CD14-positive monocyte (primary cell): ENCODE results near the gene PPOX. TPM values are rescaled to one million over a fixed set of nuclear protein-coding genes. Genes with fewer than 3 reads are reported as not detected.

Source experiments
- DNase-seq, 3 donors: peaks; one replicate each; pipeline ENCODE4 v3.0.0-alpha.2; 2011 to 2022
- H2AFZ ChIP-seq: 2 replicates; pipeline ENCODE4 v1.6.0; 2012; ENCODE audit warnings: mild to moderate bottlenecking, low read depth, low read length, inconsistent platforms; ENCODE audit not compliant: insufficient read depth, poor library complexity, severe bottlenecking
- H3K27ac ChIP-seq, 2 donors: 1 replicate in 1 of 2; 2 replicates in 1 of 2; pipeline ENCODE4 v1.5.1; 2012 to 2013; ENCODE audit warnings: low read length in 2 of 2, control low read depth in 1 of 2, inconsistent platforms in 1 of 2, low read depth in 1 of 2, mild to moderate bottlenecking in 1 of 2
- H3K27me3 ChIP-seq, 2 donors: one replicate each; pipeline versions ENCODE4 v1.6.0 to v1.6.1; 2011 to 2013; ENCODE audit warnings: low read length in 2 of 2; ENCODE audit not compliant: control insufficient read depth in 2 of 2, insufficient read depth in 2 of 2
- H3K36me3 ChIP-seq, 2 donors: replicated peaks in 1 of 2; 1 replicate in 1 of 2; 2 replicates in 1 of 2; pipeline versions ENCODE4 v1.5.1 to v1.6.1; 2012 to 2013; ENCODE audit warnings: low read length in 2 of 2, control low read depth in 1 of 2, inconsistent platforms in 1 of 2, mild to moderate bottlenecking in 1 of 2; ENCODE audit not compliant: insufficient read depth in 2 of 2, control insufficient read depth in 1 of 2
- H3K4me1 ChIP-seq, 2 donors: 1 replicate in 1 of 2; 2 replicates in 1 of 2; pipeline versions ENCODE4 v1.5.1 to v1.6.1; 2012 to 2013; ENCODE audit warnings: low read length in 2 of 2, control low read depth in 1 of 2, inconsistent platforms in 1 of 2, mild to moderate bottlenecking in 1 of 2, moderate library complexity in 1 of 2; ENCODE audit not compliant: insufficient read depth in 2 of 2, control insufficient read depth in 1 of 2
- H3K4me2 ChIP-seq: replicated peaks from 2 replicates; pipeline ENCODE3; 2012; ENCODE audit warnings: low read length, moderate library complexity, mild to moderate bottlenecking; ENCODE audit not compliant: poor library complexity, severe bottlenecking; ENCODE audit errors: extremely low read depth
- H3K4me3 ChIP-seq, 3 experiments: fragments of 200-600 bp in 1 of 3; sonication (generic) in 1 of 3; replicated peaks in 1 of 3; 1 replicate in 2 of 3; 2 replicates in 1 of 3; pipeline ENCODE4 v1.5.1; 2011 to 2013; ENCODE audit warnings: low read length in 3 of 3, mild to moderate bottlenecking in 3 of 3, control low read depth in 2 of 3, low read depth in 2 of 3, inconsistent platforms in 1 of 3, moderate library complexity in 1 of 3
- H3K79me2 ChIP-seq: 2 replicates; pipeline ENCODE4 v1.6.0; 2012; ENCODE audit warnings: mild to moderate bottlenecking, control low read depth, inconsistent platforms, low read length, moderate library complexity; ENCODE audit not compliant: insufficient read depth
- H3K9ac ChIP-seq: 2 replicates; pipeline ENCODE4 v1.6.0; 2017; ENCODE audit warnings: low read length, mild to moderate bottlenecking; ENCODE audit not compliant: insufficient read depth, poor library complexity, severe bottlenecking
- H3K9me3 ChIP-seq, 2 donors: replicated peaks in 1 of 2; 1 replicate in 1 of 2; 2 replicates in 1 of 2; pipeline versions ENCODE4 v1.5.1 to v1.6.1; 2012 to 2013; ENCODE audit warnings: low read length in 2 of 2, control low read depth in 1 of 2; ENCODE audit not compliant: control insufficient read depth in 1 of 2, insufficient read depth in 1 of 2
- H4K20me1 ChIP-seq: 2 replicates; pipeline ENCODE4 v1.6.0; 2012; ENCODE audit warnings: mild to moderate bottlenecking, low read length, control low read depth, moderate library complexity; ENCODE audit not compliant: insufficient read depth
- H3K27ac Mint-ChIP-seq, 7 donors: one replicate each; pipeline ENCODE4 v1.8.0; 2020; ENCODE audit warnings: mild to moderate bottlenecking in 7 of 7, mixed read lengths in 7 of 7, moderate library complexity in 6 of 7, inconsistent platforms in 2 of 7
- H3K27me3 Mint-ChIP-seq, 3 donors: one replicate each; pipeline ENCODE4 v1.8.0; 2021 to 2022; ENCODE audit warnings: low read depth in 3 of 3, mild to moderate bottlenecking in 3 of 3, mixed read lengths in 3 of 3, moderate library complexity in 3 of 3, inconsistent platforms in 1 of 3
- H3K36me3 Mint-ChIP-seq, 2 donors: one replicate each; pipeline ENCODE4 v1.8.0; 2020; ENCODE audit warnings: mixed read lengths in 2 of 2, inconsistent platforms in 1 of 2, mild to moderate bottlenecking in 1 of 2
- H3K4me1 Mint-ChIP-seq: one replicate; pipeline ENCODE4 v1.8.0; 2020; ENCODE audit warnings: mild to moderate bottlenecking, mixed read lengths
- H3K4me3 Mint-ChIP-seq, 2 donors: one replicate each; pipeline ENCODE4 v1.8.0; 2020; ENCODE audit warnings: mild to moderate bottlenecking in 2 of 2, mixed read lengths in 2 of 2, moderate library complexity in 1 of 2
- H3K9me3 Mint-ChIP-seq, 7 donors: one replicate each; pipeline ENCODE4 v1.8.0; 2020 to 2022; ENCODE audit warnings: mixed read lengths in 7 of 7, mild to moderate bottlenecking in 6 of 7, moderate library complexity in 6 of 7, inconsistent platforms in 2 of 7
- WGBS: methylation state at CpG from one replicate; pipeline ENCODE4 v1.1.5; 2013; ENCODE audit warnings: missing lambda C conversion rate; ENCODE audit not compliant: insufficient coverage; 5-methylcytosine and 5-hydroxymethylcytosine counted together
- intact Hi-C, 2 donors: fragments of 100-400 bp; cut with micrococcal nuclease; formaldehyde crosslinking; loops; one replicate each; pipeline versions ENCODE4 v1.15.0 to v1.15.1; 2023
- polyA plus RNA-seq, 3 donors: library from polyadenylated mRNA; depleted of rRNA in 1 of 3; unstranded in 2 of 3; stranded (reverse) in 1 of 3; fragments of 300-500 nt in 2 of 3; fragments of >200 nt in 1 of 3; fragmentation: Illumina TruSeq in 2 of 3; gene quantifications; 1 replicate in 2 of 3; 2 replicates in 1 of 3; pipeline ENCODE4 v1.2.3, GENCODE V29; 2012 to 2021
- TF ChIP-seq, protein P1 (sequence below): fragments of 200-600 bp; IDR thresholded peaks from one replicate; pipeline ENCODE4 v1.8.0; 2022; ENCODE audit warnings: antibody characterized with exemption, mild to moderate bottlenecking

PPOX gene
- polyA plus RNA-seq, 3 donors: 10.5 to 42.6 (median 10.8) TPM

DNA sequence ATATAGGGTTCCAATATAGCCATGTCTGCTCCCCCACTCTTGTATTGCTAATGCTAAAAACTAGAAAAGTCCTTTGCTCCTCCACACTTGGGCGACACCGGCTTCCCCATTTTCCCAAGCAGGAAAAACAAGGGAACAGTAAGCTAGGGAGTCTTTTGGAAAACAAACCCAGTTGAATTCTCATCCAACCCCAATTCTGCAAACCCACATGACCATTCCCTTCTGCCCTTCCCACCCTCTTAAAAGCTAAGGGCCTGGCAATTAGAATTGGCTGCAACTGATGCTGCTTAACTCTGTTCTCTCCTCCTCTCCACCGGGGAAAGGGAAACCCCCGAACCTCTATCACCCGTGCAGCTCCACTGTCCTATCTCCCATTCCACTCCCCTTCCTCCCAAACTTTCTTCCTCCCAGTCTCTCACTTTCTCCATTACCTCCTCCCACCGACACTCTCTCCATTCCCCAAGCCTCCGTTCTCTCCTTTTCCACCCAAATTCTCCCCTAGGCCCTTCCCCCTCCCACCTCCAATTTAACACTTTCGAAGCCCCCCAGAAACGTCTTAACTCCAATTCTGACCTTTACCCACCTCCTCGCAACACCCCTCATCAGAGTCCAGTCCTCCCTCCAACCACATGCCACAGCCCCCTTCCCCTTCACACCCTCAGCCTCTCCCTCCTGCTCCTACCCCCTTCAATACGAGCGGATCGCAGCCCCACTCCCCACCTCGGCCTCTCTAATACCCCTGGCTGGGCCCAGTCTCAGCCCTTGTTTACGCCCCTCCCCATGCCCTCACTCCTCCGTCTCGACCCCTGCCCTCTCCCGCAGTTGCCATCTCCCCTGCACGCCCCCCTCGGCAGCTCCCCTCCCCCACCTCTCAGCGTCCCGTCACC, 34.5 kb upstream of the PPOX start:
- H3K27me3 ChIP-seq: no peaks in the 10 kb centered on the region
- H3K27ac ChIP-seq: peak overlapping the region; percentile 94 to 95
- H3K4me3 ChIP-seq: peak overlapping the region; percentile 81 to 98 (median 95)
- Mint-ChIP-seq H3K4me1 (peaks cover 65% of the 10 kb centered on the region), H3K4me3 (no peak overlapping the region), H3K27ac (peak overlapping the region in 5 of 7 donors; percentile 56 to 96 (median 86)), H3K27me3 (peaks cover 0 to 2% (median 0%) of the 10 kb centered on the region in 3 donors), H3K36me3 (peaks cover 27 to 33% of the 10 kb centered on the region in 2 donors), H3K9me3 (no peaks in the 10 kb centered on the region)
- peak overlapping the region; percentile 84 for H2AFZ ChIP-seq
- H4K20me1 ChIP-seq: peaks cover 19% of the 10 kb centered on the region
- H3K4me2 ChIP-seq: peak overlapping the region; percentile 100
- no peak for DNase-seq
- peaks cover 94% of the 10 kb centered on the region for H3K79me2 ChIP-seq
- H3K9me3 ChIP-seq: no peaks in the 10 kb centered on the region
- 9% methylated on average over 21 of the region's 22 CpGs for WGBS
- peak overlapping the region; percentile 86 for H3K9ac ChIP-seq
- intact Hi-C loops: loop anchor here (2.0 to 5.0 kb wide), 2 partner anchors 13 to 59 kb away; partner anchors contain the start of genes NIT1 (in 1 of the 2) and PFDN2 (in 1 of the 2)
- H3K4me1 ChIP-seq: peaks cover 54 to 72% of the 10 kb centered on the region in 2 donors
- TF ChIP-seq, protein P1, sequence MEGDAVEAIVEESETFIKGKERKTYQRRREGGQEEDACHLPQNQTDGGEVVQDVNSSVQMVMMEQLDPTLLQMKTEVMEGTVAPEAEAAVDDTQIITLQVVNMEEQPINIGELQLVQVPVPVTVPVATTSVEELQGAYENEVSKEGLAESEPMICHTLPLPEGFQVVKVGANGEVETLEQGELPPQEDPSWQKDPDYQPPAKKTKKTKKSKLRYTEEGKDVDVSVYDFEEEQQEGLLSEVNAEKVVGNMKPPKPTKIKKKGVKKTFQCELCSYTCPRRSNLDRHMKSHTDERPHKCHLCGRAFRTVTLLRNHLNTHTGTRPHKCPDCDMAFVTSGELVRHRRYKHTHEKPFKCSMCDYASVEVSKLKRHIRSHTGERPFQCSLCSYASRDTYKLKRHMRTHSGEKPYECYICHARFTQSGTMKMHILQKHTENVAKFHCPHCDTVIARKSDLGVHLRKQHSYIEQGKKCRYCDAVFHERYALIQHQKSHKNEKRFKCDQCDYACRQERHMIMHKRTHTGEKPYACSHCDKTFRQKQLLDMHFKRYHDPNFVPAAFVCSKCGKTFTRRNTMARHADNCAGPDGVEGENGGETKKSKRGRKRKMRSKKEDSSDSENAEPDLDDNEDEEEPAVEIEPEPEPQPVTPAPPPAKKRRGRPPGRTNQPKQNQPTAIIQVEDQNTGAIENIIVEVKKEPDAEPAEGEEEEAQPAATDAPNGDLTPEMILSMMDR: no peak
- H3K36me3 ChIP-seq: peaks cover 11 to 38% of the 10 kb centered on the region in 2 donors

DNA sequence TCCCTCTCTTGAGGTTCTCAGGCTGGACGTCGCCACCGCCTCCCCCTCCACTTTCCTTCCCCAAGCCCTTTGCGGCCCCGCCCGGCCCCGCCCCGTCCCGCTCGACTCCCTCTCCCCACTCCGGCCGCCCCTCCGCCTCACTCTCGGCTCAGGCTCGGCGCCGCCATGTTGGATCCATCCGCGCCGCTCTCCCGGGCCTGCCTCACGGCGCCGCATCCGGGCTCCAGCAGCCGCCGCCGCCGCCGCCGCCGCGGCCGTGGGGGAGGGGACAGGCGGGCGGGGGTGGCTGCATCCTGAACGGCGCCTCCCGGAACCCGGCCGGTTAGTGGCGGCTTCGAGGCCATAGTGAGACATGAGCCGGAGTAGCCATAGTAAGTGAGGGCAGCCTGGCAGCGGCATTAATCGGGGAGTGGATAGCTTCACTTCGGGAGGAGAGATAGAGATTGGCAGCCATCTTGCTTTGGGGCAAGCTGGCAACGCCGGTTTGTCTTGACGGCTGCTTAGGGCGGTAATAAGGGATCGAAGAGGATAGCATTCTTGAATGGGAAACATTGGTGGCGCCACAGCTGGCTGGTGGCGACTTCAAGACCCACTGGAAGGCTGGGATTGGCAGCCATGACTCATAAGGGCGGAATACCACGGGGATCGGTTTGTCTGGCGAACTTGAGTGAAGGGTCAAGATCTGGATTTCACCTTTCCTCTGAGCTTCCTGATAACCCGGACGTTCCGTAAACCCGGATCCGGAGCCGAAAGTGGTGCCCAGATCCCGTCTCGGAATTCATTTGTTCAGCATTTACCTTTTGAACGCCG, 33.6 kb upstream of the PPOX start, which contains the start of gene DEDD:
TSS of gene DEDD (minus strand) at position 258 of the 810 bp plus-strand sequence. CDS start 8,205 bp downstream, outside the sequence.
- WGBS: under 1% methylated on average over 57 of the region's 68 CpGs
- Mint-ChIP-seq H3K4me3 (no peak within 1 kb of the TSS), H3K4me1 (peaks cover 65% of the 10 kb centered on the region), H3K27me3 (peaks cover 0 to 2% (median 0%) of the 10 kb centered on the region in 3 donors), H3K9me3 (no peaks in the 10 kb centered on the region), H3K36me3 (peaks cover 22 to 28% of the 10 kb centered on the region in 2 donors), H3K27ac (peak within 1 kb of the TSS in 4 of 7 donors; percentile 84 to 96 (median 89))
- no peaks in the 10 kb centered on the region for H3K27me3 ChIP-seq
- peaks cover 11% of the 10 kb centered on the region for H4K20me1 ChIP-seq
- H3K4me2 ChIP-seq: peak within 1 kb of the TSS; percentile 100
- peak within 1 kb of the TSS; percentile 84 for H2AFZ ChIP-seq
- peaks cover 54 to 72% of the 10 kb centered on the region in 2 donors for H3K4me1 ChIP-seq
- peak within 1 kb of the TSS; percentile 94 to 95 for H3K27ac ChIP-seq
- H3K4me3 ChIP-seq: peak within 1 kb of the TSS; percentile 81 to 98 (median 95)
- peak; percentile 89 to 93 (median 93) for DNase-seq
- peaks cover 10 to 30% of the 10 kb centered on the region in 2 donors for H3K36me3 ChIP-seq
- intact Hi-C loops: loop anchor here (2.0 to 5.0 kb wide), 2 partner anchors 14 to 60 kb away; partner anchors contain the start of genes NIT1 (in 1 of the 2) and PFDN2 (in 1 of the 2)
- H3K9ac ChIP-seq: peak within 1 kb of the TSS; percentile 86
- peaks cover 94% of the 10 kb centered on the region for H3K79me2 ChIP-seq
- no peaks in the 10 kb centered on the region for H3K9me3 ChIP-seq
- TF ChIP-seq, protein P1: no peak
